T47D (cell line): ENCODE results near the gene SUN1.
A peak's percentile ranks its signal among the peaks of the same experiment; 100 is the strongest.

ENCODE experiments used
- DNase-seq, 2 experiments: peaks; one replicate each; pipeline versions ENCODE4 v3.0.0 to v3.0.0-alpha.2; 2011 to 2012; ENCODE audit warnings: low read depth in 1 of 2, low spot score in 1 of 2
- JUND ChIP-seq: IDR thresholded peaks from 2 replicates; pipeline ENCODE4 v1.6.1; 2012; ENCODE audit warnings: low read depth
- in situ Hi-C: cut with HindIII; loops from 2 replicates; pipeline ENCODE4 v1.10.0; 2016; ENCODE audit warnings: low sequenced_read_pairs, low pct_unique_long_range_greater_than_20kb

Gene SUN1

DNA sequence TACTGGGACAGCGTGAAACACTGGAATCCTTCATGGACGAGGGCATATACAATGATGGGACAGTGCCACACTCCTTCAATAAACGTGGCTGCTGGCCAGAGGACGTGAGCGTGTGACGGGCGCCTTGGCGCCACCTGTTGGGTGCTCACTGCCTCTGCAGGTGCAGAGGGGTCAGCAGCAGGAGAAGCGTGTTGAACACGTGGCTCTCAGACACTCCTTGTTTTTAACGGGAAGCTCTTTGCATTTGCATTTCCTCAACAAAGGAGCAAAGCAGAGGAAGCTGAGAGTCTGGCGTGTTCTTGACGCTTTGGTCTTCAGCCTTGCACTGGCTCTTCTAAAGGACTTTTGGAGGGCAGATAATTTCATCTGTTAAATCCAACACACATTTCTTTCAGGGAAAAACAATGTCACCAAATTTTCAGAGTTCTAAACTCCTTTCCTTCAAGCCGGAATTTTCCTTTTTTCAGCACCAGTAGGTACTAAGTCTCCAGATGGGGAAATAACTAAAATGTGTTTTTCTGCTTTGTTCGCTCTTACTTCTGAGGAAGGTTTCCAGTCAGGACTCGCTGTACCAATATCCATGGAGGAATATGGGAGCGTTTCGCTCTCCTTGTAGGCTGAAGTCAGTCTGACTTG, 41.2 kb downstream of the SUN1 start:
- DNase-seq, result peak; percentile 90 to 95
- no peak for TF ChIP-seq JUND
- in situ Hi-C loops, result no loop called here

DNA sequence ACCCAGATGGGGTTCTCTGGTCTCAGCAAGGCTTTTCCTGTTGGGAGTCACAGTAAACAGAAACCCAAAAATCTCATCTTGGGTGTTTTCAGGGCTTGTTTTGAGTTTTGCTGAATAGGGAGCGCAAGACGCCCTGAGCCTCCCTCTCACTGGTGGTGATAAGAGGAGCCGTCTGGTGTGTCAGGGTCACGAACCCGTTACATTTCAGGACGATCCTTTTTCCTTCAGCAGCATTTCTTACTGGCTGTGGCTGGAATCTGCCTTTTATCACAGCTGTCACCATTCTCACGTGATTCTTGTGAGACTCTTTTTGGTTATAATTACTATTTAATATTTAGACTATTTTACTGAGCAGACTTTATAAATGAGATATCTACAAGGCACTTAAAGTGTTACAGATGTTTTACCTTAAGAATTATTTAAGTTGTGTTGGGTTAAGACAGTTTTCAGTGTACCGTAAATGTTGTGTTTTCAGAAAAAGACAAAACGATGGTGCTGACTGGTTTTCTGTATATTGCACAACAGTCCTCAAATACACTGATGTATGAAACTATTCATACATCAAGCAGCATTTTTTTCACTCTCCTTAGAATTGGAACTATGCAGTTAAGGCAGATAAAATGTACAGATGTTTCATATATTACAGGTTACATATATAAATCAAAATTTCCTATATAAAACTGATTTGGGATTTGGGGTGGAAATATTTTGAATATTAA, 41.9 kb downstream of the SUN1 start:
- in situ Hi-C loops, result no loop called here
- no peak for TF ChIP-seq JUND
- no peak for DNase-seq

DNA sequence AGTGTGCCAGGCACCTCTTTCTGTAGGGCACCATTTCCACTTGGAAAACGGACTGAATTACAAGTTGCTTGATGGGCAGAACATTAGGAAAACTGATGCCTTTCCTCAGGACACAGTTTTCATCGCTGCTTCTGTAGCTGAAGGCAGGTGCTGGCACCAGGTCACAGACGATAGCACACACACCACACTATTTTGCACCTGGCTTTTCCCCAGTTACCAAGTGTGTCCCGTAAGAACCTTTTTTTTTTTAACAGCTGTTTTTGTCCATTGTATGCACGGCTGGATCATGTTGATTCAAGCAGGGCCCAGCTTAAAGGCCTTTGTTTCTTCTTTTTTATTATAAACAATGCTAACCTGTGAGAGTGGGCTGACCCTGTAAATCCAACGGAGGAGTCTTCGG, 42.8 kb downstream of the SUN1 start:
- no peak for TF ChIP-seq JUND
- no peak for DNase-seq
- in situ Hi-C loops, result no loop called here

DNA sequence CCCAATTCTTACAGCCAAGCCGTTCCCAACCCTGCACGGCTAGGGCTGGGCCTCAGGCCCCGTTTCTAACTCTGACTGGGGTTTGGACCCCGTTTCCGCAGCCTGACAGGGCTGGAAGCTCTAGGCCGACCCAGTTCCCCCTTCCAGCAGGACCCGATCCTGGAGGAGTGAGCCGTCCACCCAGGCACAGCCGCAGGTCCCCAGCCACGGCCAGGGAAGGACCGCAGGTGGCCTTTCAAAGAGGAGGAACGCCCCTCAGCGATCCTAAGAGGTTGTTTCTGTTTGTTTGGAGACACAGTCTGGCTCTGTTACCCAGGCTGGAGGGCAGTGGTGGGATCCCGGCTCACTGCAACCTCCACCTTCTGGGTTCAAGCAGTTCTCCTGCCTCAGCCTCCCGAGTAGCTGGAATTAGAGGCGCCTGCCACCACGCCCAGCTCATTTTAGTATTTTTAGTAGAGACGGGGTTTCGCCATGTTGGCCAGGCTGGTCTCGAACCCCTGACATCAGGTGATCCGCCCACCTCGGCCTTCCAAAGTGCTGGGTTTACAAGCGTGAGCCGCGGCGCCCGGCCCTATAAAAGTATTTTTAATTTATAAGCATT, 43.3 kb downstream of the SUN1 start:
- in situ Hi-C loops, result no loop called here
- no peak for DNase-seq
- no peak for TF ChIP-seq JUND

DNA sequence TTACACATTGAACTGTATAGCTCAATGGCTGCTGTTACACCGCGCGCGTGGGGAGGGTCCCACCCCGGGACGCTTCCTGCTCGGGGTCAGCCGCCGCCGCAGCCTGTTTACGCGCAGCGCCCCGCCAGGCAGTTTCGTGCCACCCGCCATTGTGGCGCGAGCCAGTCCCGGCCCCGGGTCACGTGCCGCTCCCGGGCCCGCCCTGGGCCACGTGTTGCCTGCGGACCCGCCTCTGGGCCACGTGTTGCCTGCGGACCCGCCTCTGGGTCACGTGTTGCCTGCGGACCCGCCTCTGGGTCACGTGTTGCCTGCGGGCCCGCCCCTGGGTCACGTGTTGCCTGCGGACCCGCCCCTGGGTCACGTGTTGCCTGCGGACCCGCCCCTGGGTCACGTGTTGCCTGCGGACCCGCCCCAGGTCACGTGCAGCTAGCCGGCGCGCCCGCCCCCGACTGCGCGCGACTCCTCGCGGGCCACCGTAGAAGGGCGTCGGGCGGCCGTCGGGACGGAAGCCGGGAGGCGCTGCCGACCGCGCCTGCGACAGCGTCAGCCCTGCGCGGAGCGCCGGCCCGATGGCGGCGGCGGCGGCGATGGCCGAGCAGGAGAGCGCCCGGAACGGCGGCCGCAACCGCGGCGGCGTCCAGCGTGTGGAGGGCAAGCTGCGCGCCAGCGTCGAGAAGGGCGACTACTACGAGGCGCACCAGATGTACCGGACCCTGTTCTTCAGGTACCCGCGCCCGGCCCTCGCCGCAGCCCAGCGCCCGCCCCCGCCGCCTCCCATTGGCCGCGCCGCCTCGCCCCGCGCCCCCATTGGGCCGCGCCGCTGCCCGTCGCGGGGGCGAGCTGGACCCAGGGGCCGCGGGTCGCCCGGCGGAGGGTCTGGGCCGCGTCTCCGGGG, 44.0 kb downstream of the SUN1 start, which contains the start of gene GET4:
TSS of gene GET4 (plus strand) at position 478 of the 895 bp plus-strand sequence. CDS start at position 570, 92 bp downstream.
- in situ Hi-C loops, result no loop called here
- no peak for TF ChIP-seq JUND
- peak; percentile 85 to 97 for DNase-seq

DNA sequence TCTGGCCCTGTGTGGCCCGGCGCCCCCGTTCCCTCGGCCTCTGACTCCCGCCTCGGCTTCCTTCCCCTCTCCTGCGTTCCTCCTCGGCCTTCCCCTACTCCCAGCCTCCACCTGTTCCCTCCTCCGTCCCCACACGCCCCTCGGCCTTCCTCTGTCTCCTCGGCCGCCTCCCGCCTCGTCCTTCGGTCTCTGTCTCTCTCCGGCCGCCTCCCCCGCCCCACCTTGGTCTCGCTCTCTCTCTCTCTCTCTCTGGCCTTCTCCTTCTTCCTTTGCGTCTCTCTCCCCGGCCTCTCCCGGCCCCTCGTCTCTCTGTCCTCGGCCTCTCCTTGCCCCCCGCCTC, 44.7 kb downstream of the SUN1 start:
- peak in 1 of 2 experiments; percentile 63 for DNase-seq
- in situ Hi-C loops, result no loop called here
- TF ChIP-seq JUND, result no peak

DNA sequence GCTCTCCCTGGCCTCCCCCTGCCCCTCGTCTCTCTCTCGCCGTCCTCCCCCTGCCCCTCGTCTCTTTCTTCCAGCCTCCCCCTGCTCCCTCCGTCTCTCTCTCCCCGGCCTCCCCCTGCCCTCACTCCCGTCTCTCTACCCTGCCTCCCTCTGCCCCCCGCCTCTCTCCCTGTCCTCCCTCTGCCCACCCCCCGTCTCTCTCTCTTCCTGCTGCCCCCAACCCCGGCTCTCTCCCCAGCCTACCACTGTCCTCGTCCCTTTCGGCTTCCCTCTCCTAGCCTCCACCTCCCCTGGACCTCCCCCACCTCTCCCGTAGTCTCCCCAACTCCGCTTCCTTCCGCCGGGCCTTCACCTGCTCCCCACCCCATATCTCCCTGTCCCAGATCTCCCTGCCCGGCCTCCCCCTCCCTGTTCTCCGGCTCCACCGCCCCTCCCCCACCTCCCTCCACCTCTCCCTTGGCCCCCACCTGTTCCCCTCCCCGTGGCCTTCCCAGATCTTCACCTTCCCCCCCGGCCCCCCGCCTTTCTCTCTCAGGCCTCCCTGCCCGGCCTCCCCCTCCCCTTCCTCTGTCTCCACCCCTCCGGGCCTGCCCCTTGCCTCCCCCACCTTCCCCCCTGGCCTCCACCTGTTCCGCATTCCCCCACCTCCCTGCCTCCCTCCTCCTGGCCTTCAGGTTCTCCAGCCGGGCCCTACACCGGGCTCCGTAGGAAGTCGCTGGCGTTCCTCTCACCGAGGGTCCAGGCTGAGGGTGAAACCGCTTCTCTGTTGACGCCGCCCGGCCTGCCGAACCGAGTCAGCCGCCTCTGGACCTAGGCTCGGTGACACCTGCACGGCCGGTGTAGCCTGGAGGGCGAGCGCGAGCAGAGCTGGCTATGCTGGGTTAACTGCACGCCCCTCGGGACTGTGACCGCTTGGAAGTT, 45.3 kb downstream of the SUN1 start:
- no peak for TF ChIP-seq JUND
- DNase-seq, result peak; percentile 53 to 87
- in situ Hi-C loops, result no loop called here

DNA sequence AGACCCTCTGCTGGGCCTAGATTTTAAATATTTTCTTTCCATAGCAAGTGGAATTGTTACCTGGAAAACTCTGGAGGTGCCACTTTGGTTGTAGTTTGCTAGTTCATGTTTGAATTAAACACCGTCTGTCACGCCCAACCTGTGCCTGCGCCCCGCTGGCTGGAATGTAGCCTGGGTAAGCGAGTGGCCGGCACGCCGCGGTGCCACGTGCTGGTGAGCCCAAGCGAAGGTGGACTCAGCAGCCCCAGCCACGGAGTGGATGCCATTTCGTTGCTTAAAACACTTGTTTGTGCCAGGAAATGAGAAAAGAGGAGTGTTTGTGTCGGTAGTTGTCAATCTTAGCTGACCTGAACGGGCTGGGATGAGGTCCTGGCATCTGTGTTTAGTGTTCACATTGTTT, 46.8 kb downstream of the SUN1 start:
- TF ChIP-seq JUND, result no peak
- in situ Hi-C loops, result no loop called here
- DNase-seq, result no peak

DNA sequence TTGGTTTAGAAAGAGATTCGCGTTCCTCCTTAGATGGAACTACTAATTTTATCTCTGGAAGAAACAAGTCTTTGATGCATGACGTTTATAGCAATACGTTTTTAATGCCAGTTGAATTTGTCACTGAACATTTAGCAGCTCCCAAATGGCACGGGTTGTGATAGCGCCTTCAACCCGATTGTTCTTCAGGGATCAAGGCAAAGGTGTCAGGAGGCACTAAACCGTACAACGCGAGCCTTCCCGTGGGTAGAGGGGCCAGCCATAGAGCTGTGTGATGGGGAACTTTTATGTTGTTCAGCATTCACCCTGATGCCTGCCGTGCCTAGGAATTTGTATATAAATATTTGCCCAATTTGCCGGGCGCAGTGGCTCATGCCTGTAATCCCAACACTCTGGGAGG, 47.4 kb downstream of the SUN1 start:
- in situ Hi-C loops, result no loop called here
- TF ChIP-seq JUND, result no peak
- DNase-seq, result no peak

DNA sequence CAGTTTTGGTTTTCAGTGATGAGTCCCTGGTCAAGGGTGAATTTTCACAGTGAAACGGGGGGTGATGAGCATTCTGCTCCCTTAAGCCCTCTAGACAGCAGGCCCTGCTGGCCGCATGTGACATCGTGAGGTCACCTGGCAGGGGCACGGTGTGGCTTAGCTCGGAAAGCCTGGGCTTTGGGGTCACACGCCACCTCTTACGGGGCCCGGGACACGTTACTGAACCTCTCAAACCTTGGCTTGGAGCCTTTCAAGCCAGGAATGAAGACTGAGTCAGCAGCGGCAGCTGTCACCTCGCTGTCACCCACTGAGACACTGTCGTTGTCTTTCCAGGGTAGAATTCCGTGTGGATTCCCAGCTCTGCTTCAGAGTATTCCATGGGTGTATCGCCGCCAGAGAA, 48.2 kb downstream of the SUN1 start:
- TF ChIP-seq JUND, result no peak
- DNase-seq, result no peak
- in situ Hi-C loops, result no loop called here

DNA sequence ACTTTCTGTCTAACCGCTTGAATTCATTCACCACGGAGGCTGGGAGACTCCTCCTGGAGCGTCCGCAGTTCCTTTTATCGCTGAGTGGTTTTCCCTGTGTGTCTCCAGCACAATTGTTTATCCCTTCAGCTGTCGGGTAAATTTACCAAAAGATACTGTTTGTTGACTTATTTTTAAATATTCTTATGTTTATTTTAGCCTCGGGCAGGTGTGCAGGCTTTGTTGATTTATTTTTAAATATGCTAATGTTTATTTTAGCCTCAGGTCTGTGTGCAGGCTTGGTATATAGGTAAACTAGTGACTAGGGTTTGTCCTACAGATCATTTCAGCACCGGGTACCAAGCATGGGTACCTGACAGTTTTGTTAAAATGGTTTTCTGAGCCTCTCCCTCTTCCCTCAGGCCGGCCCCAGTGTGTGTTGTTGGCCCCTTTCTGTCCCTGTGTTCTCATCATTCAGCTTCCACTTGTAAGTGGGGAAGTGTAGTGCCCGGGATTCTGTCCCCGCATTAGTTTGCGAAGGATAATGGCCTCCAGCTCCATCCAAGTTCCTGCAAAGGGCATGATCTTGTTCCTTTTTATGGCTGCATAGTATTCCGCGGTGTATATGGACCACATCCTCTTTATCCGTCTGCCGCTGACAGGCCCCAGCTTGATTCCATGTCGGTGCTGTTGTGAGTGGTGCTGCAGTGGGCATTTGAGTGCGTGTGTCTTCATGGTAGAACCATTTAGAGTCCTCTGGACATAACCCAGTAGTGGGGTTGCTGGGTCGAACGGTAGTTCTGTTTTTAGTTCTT, 49.4 kb downstream of the SUN1 start:
- no peak; the same call in 1 of the 2 replicates for TF ChIP-seq JUND
- in situ Hi-C loops, result no loop called here
- DNase-seq, result peak; percentile 82 to 98
